ENCODE data around the gene ATG3.

Gene ATG3

GRCh38 chr3:112482675-112483074 lies 79.1 kb downstream of the ATG3 start:
- TF ChIP-seq POU6F1 (CRISPR knock-in tag; IDR thresholded peaks at IDR 0.05; ENCODE audit: borderline replicate concordance, low read depth) (no peak), ARNTL (CRISPR knock-in tag; IDR thresholded peaks at IDR 0.05; ENCODE audit: borderline replicate concordance, low read depth) (no peak), GLIS3 (CRISPR knock-in tag; IDR thresholded peaks at IDR 0.05) (no peak), ZC3H10 (CRISPR knock-in tag; IDR thresholded peaks at IDR 0.05) (no peak), TOX (CRISPR knock-in tag; IDR thresholded peaks at IDR 0.05; ENCODE audit: borderline replicate concordance) (no peak), OSR1 (CRISPR knock-in tag; IDR thresholded peaks at IDR 0.05) (no peak), RARB (CRISPR knock-in tag; IDR thresholded peaks at IDR 0.05) (no peak), ZFP30 (CRISPR knock-in tag; IDR thresholded peaks at IDR 0.05) (no peak), ZFP3 (CRISPR knock-in tag; IDR thresholded peaks at IDR 0.05) (no peak), CSRNP3 (CRISPR knock-in tag; IDR thresholded peaks at IDR 0.05) (no peak), ISL1 (CRISPR knock-in tag; IDR thresholded peaks at IDR 0.05) (no peak)
- no peak for ATAC-seq
